Measurements from ENCODE around the gene GLIPR2. TPM values are rescaled to one million over a fixed set of nuclear protein-coding genes. Genes with fewer than 3 reads are reported as not detected.
A peak's percentile ranks its signal among the peaks of the same experiment; 100 is the strongest.
"Not testable (repeated sequence)": the region's sequence is repeated elsewhere in the genome, so short reads cannot be mapped to it uniquely, and the experiment has no call there.

The GLIPR2 gene, protein sequence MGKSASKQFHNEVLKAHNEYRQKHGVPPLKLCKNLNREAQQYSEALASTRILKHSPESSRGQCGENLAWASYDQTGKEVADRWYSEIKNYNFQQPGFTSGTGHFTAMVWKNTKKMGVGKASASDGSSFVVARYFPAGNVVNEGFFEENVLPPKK
- 13.3 TPM for polyA plus RNA-seq (2013, experiment 1 of 2)
- polyA plus RNA-seq (2013, experiment 2 of 2): 16.5 TPM

- Histone ChIP-seq H3K9ac (ENCODE audit: low read depth, low read length) (peak within 1 kb of the TSS; percentile 67), H3K27me3 (ENCODE audit: insufficient read depth, low read length) (peaks cover 80% of the 10 kb centered on the region), H3K36me3 (ENCODE audit: insufficient read depth, low read length) (no peaks in the 10 kb centered on the region), H3K4me1 (ENCODE audit: insufficient read depth, low read length) (peaks cover 12% of the 10 kb centered on the region), H3K27ac (ENCODE audit: low read depth, low read length) (no peak within 1 kb of the TSS), H3K9me3 (ENCODE audit: insufficient read depth, low read depth, low read length) (no peaks in the 10 kb centered on the region), H3K4me3 (ENCODE audit: low read length) (peak within 1 kb of the TSS; percentile 67)
- WGBS: under 1% methylated on average over 83 of the region's 83 CpGs
These were observed at the start of gene GLIPR2 for GRCh38 chr9:36136272-36136893. GLIPR2 (plus strand) TSS chr9:36136733; CDS start chr9:36136779, 46 bp downstream.

GRCh38 chr9:36087054-36087453 is 49.5 kb upstream of the GLIPR2 start:
- H3K27ac ChIP-seq (ENCODE audit: low read depth, low read length); H3K9ac ChIP-seq (ENCODE audit: low read depth, low read length); H3K27me3 ChIP-seq (ENCODE audit: insufficient read depth, low read length); H3K9me3 ChIP-seq (ENCODE audit: insufficient read depth, low read depth, low read length); H3K4me3 ChIP-seq (ENCODE audit: low read length): not testable (repeated sequence)
- Histone ChIP-seq H3K4me1 (ENCODE audit: insufficient read depth, low read length) (peaks cover 16% of the 10 kb centered on the region), H3K36me3 (ENCODE audit: insufficient read depth, low read length) (peaks cover 18% of the 10 kb centered on the region; the same call in 1 of the 2 replicates)

DNA sequence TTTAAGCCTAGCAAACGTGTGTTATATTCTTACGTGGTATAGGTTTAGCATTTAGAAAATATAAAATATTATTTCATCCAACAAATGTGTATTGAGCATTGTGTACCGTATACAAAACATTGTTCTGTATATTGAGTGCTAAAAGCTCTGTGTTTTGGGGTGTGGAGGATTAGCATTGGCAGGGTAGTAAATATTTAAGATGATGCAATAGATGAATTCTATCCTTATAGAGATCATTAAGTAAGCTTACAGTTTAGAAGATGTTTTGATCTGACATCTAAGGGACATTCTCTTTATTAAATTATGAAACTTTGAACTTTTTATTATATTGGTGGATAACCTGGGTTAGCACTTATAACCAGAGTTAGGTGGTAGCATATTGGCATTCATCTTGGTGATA is 48.5 kb upstream of the GLIPR2 start:
- 100% methylated on average over 1 of the region's 3 CpGs for WGBS
- peaks cover 18% of the 10 kb centered on the region; the same call in 1 of the 2 replicates for H3K36me3 ChIP-seq (ENCODE audit: insufficient read depth, low read length)

GRCh38 chr9:36091026-36091953 is 45.2 kb upstream of the GLIPR2 start:
- 86% methylated on average over 7 of the region's 8 CpGs for WGBS
- H3K4me1 ChIP-seq (ENCODE audit: insufficient read depth, low read length): peaks cover 38% of the 10 kb centered on the region
- peak overlapping the region; percentile 46; the same call in 1 of the 2 replicates for H3K27ac ChIP-seq (ENCODE audit: low read depth, low read length)
- no peaks in the 10 kb centered on the region for H3K9me3 ChIP-seq (ENCODE audit: insufficient read depth, low read depth, low read length)
- no peaks in the 10 kb centered on the region for H3K27me3 ChIP-seq (ENCODE audit: insufficient read depth, low read length)
- no peak overlapping the region for H3K4me3 ChIP-seq (ENCODE audit: low read length)
- peaks cover 8% of the 10 kb centered on the region; the same call in 1 of the 2 replicates for H3K36me3 ChIP-seq (ENCODE audit: insufficient read depth, low read length)
- H3K9ac ChIP-seq (ENCODE audit: low read depth, low read length): no peak overlapping the region; the same call in 1 of the 2 replicates

More for the DNA sequence above, 48.5 kb upstream of the GLIPR2 start:
- Histone ChIP-seq H3K4me1 (ENCODE audit: insufficient read depth, low read length) (peaks cover 22% of the 10 kb centered on the region), H3K9ac (ENCODE audit: low read depth, low read length) (no peak overlapping the region), H3K9me3 (ENCODE audit: insufficient read depth, low read depth, low read length) (no peaks in the 10 kb centered on the region), H3K4me3 (ENCODE audit: low read length) (no peak overlapping the region), H3K27ac (ENCODE audit: low read depth, low read length) (no peak overlapping the region), H3K27me3 (ENCODE audit: insufficient read depth, low read length) (no peaks in the 10 kb centered on the region)

- no peaks in the 10 kb centered on the region for H3K27me3 ChIP-seq (ENCODE audit: insufficient read depth, low read length)
- no peaks in the 10 kb centered on the region for H3K9me3 ChIP-seq (ENCODE audit: insufficient read depth, low read depth, low read length)
- H3K36me3 ChIP-seq (ENCODE audit: insufficient read depth, low read length): peaks cover 1% of the 10 kb centered on the region; the same call in 1 of the 2 replicates
- WGBS: no CpG with 5 or more reads among the region's 1 CpG
- no peak overlapping the region for H3K27ac ChIP-seq (ENCODE audit: low read depth, low read length)
- peaks cover 38% of the 10 kb centered on the region for H3K4me1 ChIP-seq (ENCODE audit: insufficient read depth, low read length)
- H3K9ac ChIP-seq (ENCODE audit: low read depth, low read length): no peak overlapping the region
- H3K4me3 ChIP-seq (ENCODE audit: low read length): no peak overlapping the region
These were observed 44.5 kb upstream of the GLIPR2 start for GRCh38 chr9:36092014-36092413.

GRCh38 chr9:36092509-36093215 is 43.9 kb upstream of the GLIPR2 start:
- WGBS: 89% methylated on average over 8 of the region's 9 CpGs
- peaks cover 38% of the 10 kb centered on the region for H3K4me1 ChIP-seq (ENCODE audit: insufficient read depth, low read length)
- no peaks in the 10 kb centered on the region for H3K27me3 ChIP-seq (ENCODE audit: insufficient read depth, low read length)
- no peak overlapping the region for H3K9ac ChIP-seq (ENCODE audit: low read depth, low read length)
- H3K9me3 ChIP-seq (ENCODE audit: insufficient read depth, low read depth, low read length): no peaks in the 10 kb centered on the region
- no peak overlapping the region for H3K4me3 ChIP-seq (ENCODE audit: low read length)
- H3K27ac ChIP-seq (ENCODE audit: low read depth, low read length): peak overlapping the region; percentile 34; the same call in 1 of the 2 replicates
- H3K36me3 ChIP-seq (ENCODE audit: insufficient read depth, low read length): no peaks in the 10 kb centered on the region

DNA sequence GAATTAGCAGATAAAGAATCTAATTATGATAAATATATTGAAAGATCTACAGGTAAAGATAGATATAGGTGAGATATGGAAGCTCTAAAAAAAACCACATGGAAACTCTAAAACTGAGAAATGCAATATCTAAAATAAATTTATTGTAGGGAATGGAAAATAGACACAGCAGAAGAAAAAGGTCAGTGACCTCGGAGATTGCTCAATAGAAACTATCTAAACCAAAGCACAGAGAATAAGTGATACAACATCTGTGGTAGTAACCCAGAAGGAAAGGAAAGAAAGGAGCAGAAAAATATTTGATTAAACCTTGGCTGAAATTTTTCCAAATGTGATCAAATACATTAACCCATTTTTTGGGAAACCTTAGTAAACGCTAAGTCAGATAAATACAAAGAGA is 43.1 kb upstream of the GLIPR2 start:
- H3K27ac ChIP-seq (ENCODE audit: low read depth, low read length): peak overlapping the region; percentile 65; the same call in 1 of the 2 replicates
- 0 out of 2 replicates have a peak overlapping the region, but pooled peaks have one; percentile 11 for H3K9ac ChIP-seq (ENCODE audit: low read depth, low read length)
- H3K4me3 ChIP-seq (ENCODE audit: low read length): no peak overlapping the region
- H3K36me3 ChIP-seq (ENCODE audit: insufficient read depth, low read length): no peaks in the 10 kb centered on the region
- peaks cover 38% of the 10 kb centered on the region for H3K4me1 ChIP-seq (ENCODE audit: insufficient read depth, low read length)
- H3K9me3 ChIP-seq (ENCODE audit: insufficient read depth, low read depth, low read length): no peaks in the 10 kb centered on the region
- 60% methylated on average over 2 of the region's 2 CpGs for WGBS
- no peaks in the 10 kb centered on the region for H3K27me3 ChIP-seq (ENCODE audit: insufficient read depth, low read length)

DNA sequence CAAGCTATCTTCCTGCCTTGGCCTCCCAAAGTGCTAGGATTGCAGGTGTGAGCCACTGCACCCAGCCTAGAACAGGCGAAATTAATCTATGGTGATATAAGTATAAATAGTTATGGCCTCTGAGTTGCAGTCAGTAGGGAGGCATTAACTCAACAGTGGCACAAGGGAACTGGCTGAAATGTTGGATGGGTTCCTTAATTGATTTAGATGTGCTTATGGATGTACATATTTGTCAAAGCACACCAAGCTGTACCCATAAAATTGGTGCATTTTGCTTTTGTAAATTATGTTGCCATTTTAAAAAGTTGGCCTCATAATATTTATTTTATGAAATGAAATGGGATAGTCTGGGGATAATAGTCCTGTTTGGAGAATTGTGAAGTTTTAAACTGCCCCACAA is 36.8 kb upstream of the GLIPR2 start:
- Histone ChIP-seq H3K9me3 (ENCODE audit: insufficient read depth, low read depth, low read length) (no peaks in the 10 kb centered on the region), H3K36me3 (ENCODE audit: insufficient read depth, low read length) (no peaks in the 10 kb centered on the region), H3K4me3 (ENCODE audit: low read length) (no peak overlapping the region), H3K9ac (ENCODE audit: low read depth, low read length) (no peak overlapping the region), H3K27ac (ENCODE audit: low read depth, low read length) (no peak overlapping the region), H3K4me1 (ENCODE audit: insufficient read depth, low read length) (peaks cover 19% of the 10 kb centered on the region), H3K27me3 (ENCODE audit: insufficient read depth, low read length) (no peaks in the 10 kb centered on the region)
- WGBS: 95% methylated on average over 1 of the region's 1 CpG

DNA sequence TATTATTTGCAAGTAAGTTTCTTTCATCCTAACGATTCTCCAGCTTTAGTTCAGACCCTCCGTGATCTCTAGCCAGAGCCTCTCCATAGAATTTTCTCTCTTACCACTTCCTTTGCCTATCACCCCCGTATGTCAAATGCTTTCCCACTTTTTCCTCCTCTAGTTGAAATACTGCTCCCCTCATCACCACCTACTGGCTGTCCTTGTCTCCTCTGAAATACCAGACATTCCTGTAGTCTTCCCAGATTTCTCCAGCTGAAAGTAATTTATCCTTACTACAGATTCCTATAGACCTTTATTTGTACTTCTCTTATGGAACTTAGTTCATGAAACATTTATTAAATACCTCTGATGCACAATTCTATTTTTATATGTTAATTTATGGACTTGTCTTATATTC is 36.0 kb upstream of the GLIPR2 start:
- Histone ChIP-seq H3K4me3 (ENCODE audit: low read length) (no peak overlapping the region), H3K36me3 (ENCODE audit: insufficient read depth, low read length) (no peaks in the 10 kb centered on the region), H3K4me1 (ENCODE audit: insufficient read depth, low read length) (peaks cover 19% of the 10 kb centered on the region), H3K9me3 (ENCODE audit: insufficient read depth, low read depth, low read length) (no peaks in the 10 kb centered on the region), H3K27me3 (ENCODE audit: insufficient read depth, low read length) (no peaks in the 10 kb centered on the region), H3K27ac (ENCODE audit: low read depth, low read length) (peak overlapping the region; percentile 62), H3K9ac (ENCODE audit: low read depth, low read length) (no peak overlapping the region)
- WGBS: 54% methylated on average over 3 of the region's 3 CpGs

- H3K27ac ChIP-seq (ENCODE audit: low read depth, low read length): peak overlapping the region; percentile 24; the same call in 1 of the 2 replicates
- no peaks in the 10 kb centered on the region for H3K36me3 ChIP-seq (ENCODE audit: insufficient read depth, low read length)
- peaks cover 19% of the 10 kb centered on the region for H3K4me1 ChIP-seq (ENCODE audit: insufficient read depth, low read length)
- H3K27me3 ChIP-seq (ENCODE audit: insufficient read depth, low read length): no peaks in the 10 kb centered on the region
- whole genome bisulfite sequencing: 82% methylated on average over 4 of the region's 4 CpGs
- no peak overlapping the region for H3K9ac ChIP-seq (ENCODE audit: low read depth, low read length)
- no peaks in the 10 kb centered on the region for H3K9me3 ChIP-seq (ENCODE audit: insufficient read depth, low read depth, low read length)
- no peak overlapping the region for H3K4me3 ChIP-seq (ENCODE audit: low read length)
These were observed 34.4 kb upstream of the GLIPR2 start for GRCh38 chr9:36101916-36102741.
